Retinal pigment epithelial cell (primary cell): ENCODE results near the gene GOLIM4.
"Not testable (repeated sequence)": the region's sequence is repeated elsewhere in the genome, so short reads cannot be mapped to it uniquely, and the experiment has no call there.

Experiments used
- DNase-seq: peaks from one replicate; pipeline ENCODE4 v3.0.0-alpha.2; 2010; ENCODE audit warnings: low read depth
- H3K4me3 ChIP-seq: 2 replicates; pipeline ENCODE4 v1.5.1; 2011; ENCODE audit warnings: mild to moderate bottlenecking, low read length, control low read depth, moderate library complexity
- CTCF ChIP-seq: conservative IDR thresholded peaks from 2 replicates; pipeline ENCODE4 v1.5.1; 2011; ENCODE audit warnings: low read depth, low read length, control low read depth, inconsistent platforms

GOLIM4 gene

GRCh38 chr3:168063122-168063521, 32.6 kb downstream of the GOLIM4 start:
- no peak for DNase-seq
- TF ChIP-seq CTCF: no peak
- no peak overlapping the region for H3K4me3 ChIP-seq

GRCh38 chr3:168062679-168063078, 33.0 kb downstream of the GOLIM4 start:
- H3K4me3 ChIP-seq: no peak overlapping the region
- DNase-seq: no peak
- TF ChIP-seq CTCF: no peak

GRCh38 chr3:168061332-168061996, 34.3 kb downstream of the GOLIM4 start:
- no peak overlapping the region for H3K4me3 ChIP-seq
- no peak for DNase-seq
- TF ChIP-seq CTCF: no peak

GRCh38 chr3:168060317-168060716, 35.4 kb downstream of the GOLIM4 start:
- H3K4me3 ChIP-seq: no peak overlapping the region
- no peak for TF ChIP-seq CTCF
- no peak for DNase-seq

GRCh38 chr3:168058481-168058880, 37.2 kb downstream of the GOLIM4 start:
- no peak overlapping the region for H3K4me3 ChIP-seq
- no peak for DNase-seq
- no peak for TF ChIP-seq CTCF

- DNase-seq, H3K4me3 ChIP-seq: not testable (repeated sequence)
Observed at GRCh38 chr3:168056398-168057230, 39.1 kb downstream of the GOLIM4 start.

- DNase-seq: no peak
- TF ChIP-seq CTCF: no peak
- no peak overlapping the region for H3K4me3 ChIP-seq
Observed at GRCh38 chr3:168054447-168054846, 41.3 kb downstream of the GOLIM4 start.
